Measurements from ENCODE around the gene ELAVL1. TPM values are rescaled to one million over a fixed set of nuclear protein-coding genes. Genes with fewer than 3 reads are reported as not detected.

ELAVL1 gene
- total and polyA plus RNA-seq, 2 of the 13 experiments (the other 11 are each of a cell fraction or from before 2014, with no cell fraction given), result 27.9 to 38.4 TPM

DNA sequence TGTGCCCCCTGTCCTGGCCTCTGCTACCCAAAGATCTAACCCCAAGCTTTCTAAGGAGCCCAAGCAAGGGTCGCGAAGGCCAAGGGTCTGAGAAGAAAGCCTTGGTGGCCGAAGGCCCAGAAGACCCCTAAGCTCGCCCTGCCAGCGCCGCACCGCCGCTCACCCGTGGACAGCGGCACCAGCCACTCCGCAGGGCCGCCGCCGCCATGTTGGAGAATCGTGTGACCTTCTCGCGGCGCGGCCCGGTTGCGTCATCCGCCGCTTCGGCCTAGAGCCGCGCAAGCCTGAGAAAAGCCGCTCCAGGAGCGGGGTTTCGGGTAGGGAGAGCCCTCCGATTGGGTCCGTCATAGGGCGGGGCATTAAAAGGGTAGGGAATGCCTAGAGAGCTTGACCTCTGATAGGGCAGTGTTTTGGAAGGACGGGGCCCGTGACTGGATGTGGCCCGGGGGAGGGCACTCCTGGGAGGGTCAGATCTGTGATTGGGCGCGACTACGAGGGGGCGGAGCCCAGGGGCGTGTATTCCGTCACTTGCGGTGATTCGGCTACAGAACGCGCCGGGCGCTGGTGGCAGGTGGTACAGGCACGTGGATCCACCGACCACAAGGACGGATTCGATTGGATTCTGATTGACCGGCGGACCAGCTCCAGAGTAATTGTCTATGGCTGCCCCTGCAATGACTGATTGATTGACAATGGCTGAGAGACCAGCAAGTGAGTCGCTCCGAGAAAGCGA lies 61.8 kb downstream of the ELAVL1 start, which contains the start of gene TIMM44 (continued):
- TF ChIP-seq, protein P1, sequence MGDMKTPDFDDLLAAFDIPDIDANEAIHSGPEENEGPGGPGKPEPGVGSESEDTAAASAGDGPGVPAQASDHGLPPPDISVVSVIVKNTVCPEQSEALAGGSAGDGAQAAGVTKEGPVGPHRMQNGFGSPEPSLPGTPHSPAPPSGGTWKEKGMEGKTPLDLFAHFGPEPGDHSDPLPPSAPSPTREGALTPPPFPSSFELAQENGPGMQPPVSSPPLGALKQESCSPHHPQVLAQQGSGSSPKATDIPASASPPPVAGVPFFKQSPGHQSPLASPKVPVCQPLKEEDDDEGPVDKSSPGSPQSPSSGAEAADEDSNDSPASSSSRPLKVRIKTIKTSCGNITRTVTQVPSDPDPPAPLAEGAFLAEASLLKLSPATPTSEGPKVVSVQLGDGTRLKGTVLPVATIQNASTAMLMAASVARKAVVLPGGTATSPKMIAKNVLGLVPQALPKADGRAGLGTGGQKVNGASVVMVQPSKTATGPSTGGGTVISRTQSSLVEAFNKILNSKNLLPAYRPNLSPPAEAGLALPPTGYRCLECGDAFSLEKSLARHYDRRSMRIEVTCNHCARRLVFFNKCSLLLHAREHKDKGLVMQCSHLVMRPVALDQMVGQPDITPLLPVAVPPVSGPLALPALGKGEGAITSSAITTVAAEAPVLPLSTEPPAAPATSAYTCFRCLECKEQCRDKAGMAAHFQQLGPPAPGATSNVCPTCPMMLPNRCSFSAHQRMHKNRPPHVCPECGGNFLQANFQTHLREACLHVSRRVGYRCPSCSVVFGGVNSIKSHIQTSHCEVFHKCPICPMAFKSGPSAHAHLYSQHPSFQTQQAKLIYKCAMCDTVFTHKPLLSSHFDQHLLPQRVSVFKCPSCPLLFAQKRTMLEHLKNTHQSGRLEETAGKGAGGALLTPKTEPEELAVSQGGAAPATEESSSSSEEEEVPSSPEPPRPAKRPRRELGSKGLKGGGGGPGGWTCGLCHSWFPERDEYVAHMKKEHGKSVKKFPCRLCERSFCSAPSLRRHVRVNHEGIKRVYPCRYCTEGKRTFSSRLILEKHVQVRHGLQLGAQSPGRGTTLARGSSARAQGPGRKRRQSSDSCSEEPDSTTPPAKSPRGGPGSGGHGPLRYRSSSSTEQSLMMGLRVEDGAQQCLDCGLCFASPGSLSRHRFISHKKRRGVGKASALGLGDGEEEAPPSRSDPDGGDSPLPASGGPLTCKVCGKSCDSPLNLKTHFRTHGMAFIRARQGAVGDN (CRISPR knock-in tag; IDR thresholded peaks at IDR 0.05), result peak; percentile 93
- TF ChIP-seq KDM3A (CRISPR knock-in tag; IDR thresholded peaks at IDR 0.05; ENCODE audit: low read depth) (peak; percentile 85), RBM22 (optimal IDR thresholded peaks at IDR 0.05; ENCODE audit: low read length) (no peak), ZBTB21 (CRISPR knock-in tag; IDR thresholded peaks at IDR 0.05) (peak; percentile 74), NFE2 (CRISPR knock-in tag; IDR thresholded peaks at IDR 0.05) (peak; percentile 50; the same call in 1 of the 2 replicates), TMF1 (CRISPR knock-in tag; IDR thresholded peaks at IDR 0.05; ENCODE audit: low read depth) (peak; percentile 89), ATF7 (IDR thresholded peaks at IDR 0.05) (peak; percentile 92), ATF7 (CRISPR knock-in tag; IDR thresholded peaks at IDR 0.05) (no peak), DNMT1 (CRISPR knock-in tag; IDR thresholded peaks at IDR 0.05) (no peak), ZNF512 (CRISPR knock-in tag; IDR thresholded peaks at IDR 0.05) (no peak), ZNF747 (CRISPR knock-in tag; IDR thresholded peaks at IDR 0.05; ENCODE audit: borderline replicate concordance) (peak; percentile 65; the same call in 1 of the 2 replicates), NR0B2 (CRISPR knock-in tag; IDR thresholded peaks at IDR 0.05) (peak; percentile 92), ZNF160 (CRISPR knock-in tag; IDR thresholded peaks at IDR 0.05) (0 out of 2 replicates have a peak, but pooled peaks have one; percentile 51), SOX6 (IDR thresholded peaks at IDR 0.05) (no peak), SOX6 (CRISPR knock-in tag; IDR thresholded peaks at IDR 0.05) (peak; percentile 67; the same call in 1 of the 2 replicates), SOX13 (IDR thresholded peaks at IDR 0.05) (no peak; the same call in 1 of the 2 replicates), SOX13 (CRISPR knock-in tag; conservative IDR thresholded peaks at IDR 0.05 in 1 of 2, IDR thresholded peaks at IDR 0.05 in 1 of 2) (peak in 1 of 2 experiments; percentile 11; a peak in 1 of 4 replicates), KAT7 (CRISPR knock-in tag; IDR thresholded peaks at IDR 0.05; ENCODE audit: borderline replicate concordance) (peak; percentile 78; the same call in 1 of the 2 replicates), ZNF431 (CRISPR knock-in tag; IDR thresholded peaks at IDR 0.05; ENCODE audit: borderline replicate concordance, low read depth) (peak; percentile 87; the same call in 1 of the 2 replicates), RFX1 (IDR thresholded peaks at IDR 0.05) (no peak), MAFK (conservative IDR thresholded peaks at IDR 0.05 in 1 of 2, IDR thresholded peaks at IDR 0.05 in 1 of 2; ENCODE audit: low read length in 2 of 2) (no peak), ZSCAN5A (CRISPR knock-in tag; IDR thresholded peaks at IDR 0.05; ENCODE audit: borderline replicate concordance) (peak; percentile 80; the same call in 1 of the 2 replicates), ZNF563 (CRISPR knock-in tag; IDR thresholded peaks at IDR 0.05) (peak; percentile 66; the same call in 1 of the 2 replicates)
